Bronchial epithelial cell (primary cell): ENCODE measurements around the gene ZNF774. TPM values are rescaled to one million over a fixed set of nuclear protein-coding genes. Genes with fewer than 3 reads are reported as not detected.
A peak's percentile ranks its signal among the peaks of the same experiment; 100 is the strongest.

Experiments used
- DNase-seq: peaks from one replicate; pipeline ENCODE4 v3.0.0-alpha.2; 2010; ENCODE audit warnings: low read depth
- FAIRE-seq: peaks from 2 replicates; lab custom pipeline; 2011; peaks lifted over from hg19 to GRCh38; lab: Jason Lieb, UNC
- H3K27me3 ChIP-seq: 2 replicates; pipeline ENCODE4 v1.5.1; 2011; ENCODE audit warnings: low read length; ENCODE audit not compliant: control insufficient read depth, insufficient read depth
- H3K36me3 ChIP-seq: 2 replicates; pipeline ENCODE4 v1.5.1; 2011; ENCODE audit warnings: low read length; ENCODE audit not compliant: control insufficient read depth, insufficient read depth
- H3K4me3 ChIP-seq: 2 replicates; pipeline ENCODE4 v1.5.1; 2011; ENCODE audit warnings: mild to moderate bottlenecking, low read depth, low read length, control low read depth
- CTCF ChIP-seq: IDR thresholded peaks from 2 replicates; pipeline ENCODE4 v1.5.1; 2011; ENCODE audit warnings: mild to moderate bottlenecking, moderate library complexity, low read length, control low read depth, inconsistent platforms; ENCODE audit not compliant: insufficient read depth, severe bottlenecking
- total RNA-seq: library from RNA; depleted of rRNA; stranded (reverse); fragments of >200 nt; gene quantifications from 2 replicates; pipeline ENCODE4 v1.2.1, GENCODE V29; 2014

The ZNF774 gene
- total RNA-seq, 1 donor from 2014 or later, result 4.2 TPM

- no peak for FAIRE-seq
- no peak for TF ChIP-seq CTCF
- no peak for DNase-seq
- no peaks in the 10 kb centered on the region for H3K36me3 ChIP-seq
- H3K27me3 ChIP-seq, result no peaks in the 10 kb centered on the region
- H3K4me3 ChIP-seq, result no peak overlapping the region
Observed at GRCh38 chr15:90367576-90367975, 15.5 kb downstream of the ZNF774 start.

GRCh38 chr15:90375071-90375470 lies 23.0 kb downstream of the ZNF774 start:
- Histone ChIP-seq H3K4me3 (no peak overlapping the region), H3K27me3 (no peaks in the 10 kb centered on the region), H3K36me3 (no peaks in the 10 kb centered on the region)
- FAIRE-seq (no peak), DNase-seq (no peak)
- no peak for TF ChIP-seq CTCF

GRCh38 chr15:90376789-90377188 lies 24.7 kb downstream of the ZNF774 start:
- DNase-seq (no peak), FAIRE-seq (no peak)
- Histone ChIP-seq H3K27me3 (no peaks in the 10 kb centered on the region), H3K36me3 (no peaks in the 10 kb centered on the region), H3K4me3 (no peak overlapping the region)
- TF ChIP-seq CTCF, result no peak

- Histone ChIP-seq H3K36me3 (no peaks in the 10 kb centered on the region), H3K27me3 (no peaks in the 10 kb centered on the region), H3K4me3 (no peak overlapping the region)
- DNase-seq (no peak), FAIRE-seq (no peak)
- TF ChIP-seq CTCF, result no peak
Observed at GRCh38 chr15:90379263-90379662, 27.2 kb downstream of the ZNF774 start.

GRCh38 chr15:90381515-90381914 lies 29.4 kb downstream of the ZNF774 start:
- no peak for TF ChIP-seq CTCF
- no peak overlapping the region for H3K4me3 ChIP-seq
- H3K36me3 ChIP-seq, result no peaks in the 10 kb centered on the region
- FAIRE-seq, result no peak
- no peak for DNase-seq
- H3K27me3 ChIP-seq, result no peaks in the 10 kb centered on the region

GRCh38 chr15:90382320-90382719 lies 30.2 kb downstream of the ZNF774 start:
- no peak overlapping the region for H3K4me3 ChIP-seq
- DNase-seq (peak; percentile 80), FAIRE-seq (no peak)
- no peaks in the 10 kb centered on the region for H3K36me3 ChIP-seq
- peak; percentile 40 for TF ChIP-seq CTCF
- H3K27me3 ChIP-seq, result no peaks in the 10 kb centered on the region
